Right atrium auricular region (tissue), 2 donors: ENCODE data around the gene SPSB1. TPM values are rescaled to one million over a fixed set of nuclear protein-coding genes. Genes with fewer than 3 reads are reported as not detected.

Source experiments
- DNase-seq: peaks from one replicate; pipeline ENCODE4 v3.0.0-alpha.2; 2019; ENCODE audit warnings: low spot score
- H3K27ac ChIP-seq, 2 donors: fragments of 200-600 bp; sonication (generic); 1 replicate in 1 of 2; 2 replicates in 1 of 2; pipeline ENCODE4 v1.5.1; 2016 to 2019
- H3K27me3 ChIP-seq, 2 donors: fragments of 200-600 bp; sonication (generic); one replicate each; pipeline versions ENCODE4 v1.5.1 to v1.6.0; 2017 to 2019
- H3K36me3 ChIP-seq: fragments of 200-600 bp; sonication (generic); one replicate; pipeline ENCODE4 v1.5.1; 2016
- H3K4me1 ChIP-seq, 2 donors: fragments of 200-600 bp; sonication (generic); one replicate each; pipeline versions ENCODE4 v1.5.1 to v1.6.0; 2017 to 2019
- H3K4me3 ChIP-seq, 2 donors: fragments of 200-600 bp; sonication (generic); 1 replicate in 1 of 2; 2 replicates in 1 of 2; pipeline ENCODE4 v1.5.1; 2017 to 2019; ENCODE audit warnings: mild to moderate bottlenecking in 1 of 2, moderate library complexity in 1 of 2
- H3K9me3 ChIP-seq, 2 donors: fragments of 200-600 bp; sonication (generic); one replicate each; pipeline ENCODE4 v1.5.1; 2019
- total RNA-seq, 2 donors: library from RNA; depleted of rRNA; stranded (reverse); fragments of >200 nt; gene quantifications; one replicate each; pipeline ENCODE4 v1.1.0, GENCODE V29; 2016
- TF ChIP-seq, protein P1 (sequence below), 2 donors: fragments of 200-600 bp; sonication (generic); IDR thresholded peaks; one replicate each; pipeline ENCODE4 v1.5.1; 2019; ENCODE audit warnings: antibody characterized with exemption in 2 of 2

SPSB1 gene
- total RNA-seq, 2 donors from 2014 or later: 20.1 to 20.8 TPM

DNA sequence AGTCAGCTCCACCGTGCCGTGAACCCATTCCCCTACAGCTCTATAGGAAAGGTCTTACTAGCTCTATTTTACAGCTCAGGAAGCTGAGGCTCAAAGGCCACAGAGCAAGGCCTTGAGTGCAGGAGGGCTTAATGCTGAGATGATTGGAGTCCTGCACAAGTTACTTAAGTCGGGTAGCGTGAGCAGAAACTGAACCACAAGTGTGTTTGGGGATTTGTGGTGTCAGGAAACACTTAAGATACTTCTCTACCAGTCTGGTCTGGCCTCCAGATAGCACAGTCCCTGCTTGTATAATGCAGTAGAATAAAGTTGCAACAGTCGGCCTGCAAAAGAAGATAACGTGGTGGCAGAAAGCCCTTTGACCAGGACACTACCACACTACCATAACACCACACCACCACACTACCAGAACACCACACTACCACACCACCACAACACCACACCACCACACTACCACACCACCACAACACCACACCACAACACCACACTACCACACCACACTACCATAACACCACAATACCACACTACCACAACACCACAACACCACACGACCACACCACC, 118.1 kb downstream of the SPSB1 start:
- Histone ChIP-seq H3K4me3 (no peak overlapping the region), H3K4me1 (peaks cover 0 to 28% of the 10 kb centered on the region in 2 donors), H3K27me3 (no peaks in the 10 kb centered on the region), H3K9me3 (no peaks in the 10 kb centered on the region), H3K27ac (peak overlapping the region; percentile 13 to 18), H3K36me3 (no peaks in the 10 kb centered on the region)
- TF ChIP-seq, protein P1, sequence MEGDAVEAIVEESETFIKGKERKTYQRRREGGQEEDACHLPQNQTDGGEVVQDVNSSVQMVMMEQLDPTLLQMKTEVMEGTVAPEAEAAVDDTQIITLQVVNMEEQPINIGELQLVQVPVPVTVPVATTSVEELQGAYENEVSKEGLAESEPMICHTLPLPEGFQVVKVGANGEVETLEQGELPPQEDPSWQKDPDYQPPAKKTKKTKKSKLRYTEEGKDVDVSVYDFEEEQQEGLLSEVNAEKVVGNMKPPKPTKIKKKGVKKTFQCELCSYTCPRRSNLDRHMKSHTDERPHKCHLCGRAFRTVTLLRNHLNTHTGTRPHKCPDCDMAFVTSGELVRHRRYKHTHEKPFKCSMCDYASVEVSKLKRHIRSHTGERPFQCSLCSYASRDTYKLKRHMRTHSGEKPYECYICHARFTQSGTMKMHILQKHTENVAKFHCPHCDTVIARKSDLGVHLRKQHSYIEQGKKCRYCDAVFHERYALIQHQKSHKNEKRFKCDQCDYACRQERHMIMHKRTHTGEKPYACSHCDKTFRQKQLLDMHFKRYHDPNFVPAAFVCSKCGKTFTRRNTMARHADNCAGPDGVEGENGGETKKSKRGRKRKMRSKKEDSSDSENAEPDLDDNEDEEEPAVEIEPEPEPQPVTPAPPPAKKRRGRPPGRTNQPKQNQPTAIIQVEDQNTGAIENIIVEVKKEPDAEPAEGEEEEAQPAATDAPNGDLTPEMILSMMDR (IDR thresholded peaks at IDR 0.05): no peak
- no peak for DNase-seq

DNA sequence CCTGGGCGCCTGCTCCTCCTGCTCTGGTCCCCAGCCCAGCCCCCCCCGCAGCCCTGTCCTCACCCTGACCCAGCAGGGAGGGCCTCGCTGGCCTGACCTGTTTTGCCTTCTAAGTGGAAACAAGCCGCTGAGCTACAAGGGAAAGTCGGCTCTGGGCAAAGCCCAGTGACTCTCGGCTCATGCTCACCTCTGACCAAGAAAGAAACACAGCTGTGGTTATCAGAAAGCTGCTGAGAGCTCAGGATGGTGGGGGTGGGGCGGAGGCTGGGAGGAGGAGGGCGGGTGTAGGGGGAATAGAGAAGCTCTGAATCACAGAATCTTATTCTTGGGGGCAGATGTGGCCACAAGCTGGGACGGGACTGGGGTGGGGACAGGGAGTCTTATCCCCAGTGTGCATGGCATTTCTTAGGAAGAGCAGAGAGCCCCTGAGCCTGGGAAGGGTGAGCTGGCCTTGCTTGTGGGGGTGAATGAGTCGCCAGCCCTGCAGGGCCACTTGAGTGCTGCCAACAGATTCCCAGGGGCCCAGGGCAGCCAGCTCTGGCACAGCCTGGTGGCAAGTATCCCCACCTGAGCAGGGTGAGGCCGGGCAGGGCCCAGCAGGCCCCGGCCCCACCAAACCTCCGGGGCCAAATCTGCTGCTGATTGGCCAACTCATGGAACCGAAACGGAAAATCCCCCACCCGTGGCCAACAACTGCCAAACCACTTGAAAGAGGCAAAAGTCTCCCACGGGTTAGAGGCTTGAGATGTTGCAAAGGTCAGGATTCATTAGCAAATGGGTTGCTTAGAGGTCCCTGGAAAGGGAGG, 120.6 kb downstream of the SPSB1 start:
- H3K9me3 ChIP-seq: no peaks in the 10 kb centered on the region
- TF ChIP-seq, protein P1 (IDR thresholded peaks at IDR 0.05): no peak
- no peaks in the 10 kb centered on the region for H3K36me3 ChIP-seq
- H3K27me3 ChIP-seq: no peaks in the 10 kb centered on the region
- DNase-seq: peak; percentile 78
- peaks cover 0 to 28% of the 10 kb centered on the region in 2 donors for H3K4me1 ChIP-seq
- H3K27ac ChIP-seq: peak overlapping the region; percentile 86 to 88
- no peak overlapping the region for H3K4me3 ChIP-seq

DNA sequence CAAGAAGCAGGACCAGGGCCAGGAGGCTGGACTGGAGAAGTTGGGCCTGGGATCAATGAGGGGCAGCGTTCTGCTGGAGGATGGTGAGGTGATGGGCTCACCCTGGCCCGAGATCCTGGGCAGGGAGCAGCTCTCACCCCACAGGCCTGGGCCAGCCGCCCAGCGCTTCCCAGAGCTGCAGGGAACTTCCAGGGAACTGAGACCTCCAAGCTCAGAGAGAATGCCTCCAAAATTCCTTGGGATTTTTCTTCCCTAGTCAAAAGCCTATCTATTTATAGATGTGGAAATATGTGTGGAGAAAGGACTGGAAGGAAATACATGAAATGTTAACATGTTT, 121.2 kb downstream of the SPSB1 start:
- Histone ChIP-seq H3K4me1 (peaks cover 0 to 28% of the 10 kb centered on the region in 2 donors), H3K27ac (peak overlapping the region; percentile 86 to 88), H3K36me3 (no peaks in the 10 kb centered on the region), H3K9me3 (no peaks in the 10 kb centered on the region), H3K4me3 (no peak overlapping the region), H3K27me3 (no peaks in the 10 kb centered on the region)
- TF ChIP-seq, protein P1 (IDR thresholded peaks at IDR 0.05): no peak
- no peak for DNase-seq

DNA sequence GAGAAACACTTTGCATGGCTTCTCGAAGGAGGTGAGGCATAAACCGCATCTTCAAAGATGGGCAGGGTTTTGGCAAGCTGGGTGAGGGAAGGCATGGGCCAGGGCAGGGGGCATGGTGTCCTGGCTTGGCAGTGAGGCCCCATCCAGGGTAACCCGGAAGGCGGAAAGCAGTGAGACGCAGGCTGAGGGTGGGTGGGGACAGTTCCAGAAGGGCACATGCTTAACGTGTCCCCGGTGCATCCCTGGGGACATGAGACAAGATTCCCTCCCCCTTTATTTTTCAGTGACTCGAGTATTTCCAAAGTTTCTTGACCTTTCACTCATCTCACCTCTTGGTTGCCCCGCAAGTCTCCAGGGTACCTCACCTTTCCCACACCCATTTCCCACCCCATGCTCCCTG, 123.8 kb downstream of the SPSB1 start:
- Histone ChIP-seq H3K27me3 (no peaks in the 10 kb centered on the region), H3K9me3 (no peaks in the 10 kb centered on the region), H3K36me3 (no peaks in the 10 kb centered on the region), H3K4me3 (no peak overlapping the region), H3K27ac (no peak overlapping the region), H3K4me1 (peaks cover 0 to 28% of the 10 kb centered on the region in 2 donors)
- TF ChIP-seq, protein P1 (IDR thresholded peaks at IDR 0.05): no peak
- no peak for DNase-seq

DNA sequence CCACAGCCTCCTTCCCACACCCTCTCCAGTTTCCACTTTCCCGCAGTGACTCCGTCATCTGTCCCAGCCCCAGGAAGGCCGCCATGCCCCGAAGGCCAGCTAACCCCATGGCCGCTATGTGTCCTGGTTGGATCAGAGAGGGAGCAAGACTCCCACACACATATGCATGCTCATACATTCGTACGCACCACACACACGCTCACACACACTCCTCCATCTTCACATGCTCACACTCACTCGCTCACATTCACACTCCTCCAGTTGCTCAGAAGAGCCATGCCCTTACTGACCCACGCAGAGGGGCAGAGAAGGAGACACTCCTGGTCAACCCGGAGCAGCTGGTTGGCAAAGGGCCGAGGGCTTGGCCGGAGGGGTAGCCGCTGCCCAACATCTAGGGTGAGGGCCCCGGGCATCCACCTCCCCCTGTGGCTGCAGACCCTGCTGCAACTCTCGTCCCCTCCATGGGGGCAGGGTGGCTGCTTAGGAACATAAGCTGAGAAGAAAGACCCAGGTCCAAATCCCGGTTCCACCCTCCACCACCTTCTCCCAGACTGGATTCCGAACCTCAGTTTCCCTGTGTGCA, 124.3 kb downstream of the SPSB1 start:
- no peak overlapping the region for H3K4me3 ChIP-seq
- H3K36me3 ChIP-seq: no peaks in the 10 kb centered on the region
- DNase-seq: no peak
- H3K27me3 ChIP-seq: no peaks in the 10 kb centered on the region
- no peak overlapping the region for H3K27ac ChIP-seq
- TF ChIP-seq, protein P1 (IDR thresholded peaks at IDR 0.05): no peak
- peaks cover 0 to 28% of the 10 kb centered on the region in 2 donors for H3K4me1 ChIP-seq
- H3K9me3 ChIP-seq: no peaks in the 10 kb centered on the region
